K562 (cell line): ENCODE measurements around the gene DYNC1I1. TPM values are rescaled to one million over a fixed set of nuclear protein-coding genes. Genes with fewer than 3 reads are reported as not detected.

Experiments
- BRF1 ChIP-seq: IDR thresholded peaks from 3 replicates; pipeline ENCODE4 v1.6.1; 2011; ENCODE audit warnings: borderline replicate concordance, mild to moderate bottlenecking; ENCODE audit not compliant: insufficient read length; ENCODE audit errors: extremely low read depth
- CBX2 ChIP-seq: fragments of 200-600 bp; sonication (generic); IDR thresholded peaks from one replicate; pipeline ENCODE4 v1.6.1; 2012; ENCODE audit warnings: mild to moderate bottlenecking, low read length, inconsistent platforms; ENCODE audit not compliant: insufficient read depth, poor library complexity, severe bottlenecking
- ELF2 ChIP-seq: fragments of 250-450 bp; sonication (Bioruptor Pico); IDR thresholded peaks from 2 replicates; pipeline ENCODE4 v1.5.0; 2021; ENCODE audit warnings: mild to moderate bottlenecking
- MBD2 ChIP-seq: sonication (generic); IDR thresholded peaks from 2 replicates; pipeline ENCODE4 v1.6.1; 2016; ENCODE audit warnings: low read depth, borderline replicate concordance
- SMARCA5 ChIP-seq: fragments of 450-650 bp; IDR thresholded peaks from 2 replicates; pipeline ENCODE4 v1.6.1; 2016
- SP1 ChIP-seq: sonication (generic); formaldehyde crosslinking; IDR thresholded peaks from 2 replicates; pipeline ENCODE4 v1.8.1; 2022; ENCODE audit warnings: mild to moderate bottlenecking, missing genetic modification reagents
- ZBTB8A ChIP-seq: fragments of 450-650 bp; IDR thresholded peaks from 2 replicates; pipeline ENCODE4 v1.6.1; 2018; ENCODE audit warnings: mild to moderate bottlenecking, moderate library complexity; ENCODE audit not compliant: partially characterized antibody
- polyA plus RNA-seq, 8 experiments: library from polyadenylated mRNA; depleted of rRNA in 4 of 8; stranded (reverse) in 5 of 8; unstranded in 3 of 8; fragments of >200 nt; fragmentation: Nextera tagmentation in 2 of 8; fragmentation: Illumina TruSeq in 1 of 8; extraction: Ambion mirVana in 2 of 8; extraction: Trizol in 1 of 8; gene quantifications; 2 replicates each; pipeline versions ENCODE4 v1.2.1 to v1.2.3, GENCODE V29; 2011 to 2014; ENCODE audit warnings: inconsistent platforms in 1 of 8, missing spikeins in 1 of 8
- total RNA-seq, 7 experiments: library from RNA; depleted of rRNA in 6 of 7; stranded (reverse); fragments of >200 nt in 6 of 7; fragmentation: Illumina TruSeq in 2 of 7; extraction: Trizol in 2 of 7; gene quantifications; 2 replicates each; pipeline versions ENCODE4 v1.2.1 to v1.2.3, GENCODE V29; 2011 to 2021; ENCODE audit warnings: low replicate concordance in 1 of 7
- TF ChIP-seq, protein P1 (sequence below): sonication (generic); formaldehyde crosslinking; IDR thresholded peaks from 2 replicates; pipeline ENCODE4 v1.8.1; 2023; ENCODE audit warnings: missing genetic modification reagents, mild to moderate bottlenecking, borderline replicate concordance

The DYNC1I1 gene
- total and polyA plus RNA-seq, 9 of the 15 experiments (the other 6 are each of a cell fraction or from before 2014, with no cell fraction given), result 0.22 to 1.5 (median 0.44) TPM

DNA sequence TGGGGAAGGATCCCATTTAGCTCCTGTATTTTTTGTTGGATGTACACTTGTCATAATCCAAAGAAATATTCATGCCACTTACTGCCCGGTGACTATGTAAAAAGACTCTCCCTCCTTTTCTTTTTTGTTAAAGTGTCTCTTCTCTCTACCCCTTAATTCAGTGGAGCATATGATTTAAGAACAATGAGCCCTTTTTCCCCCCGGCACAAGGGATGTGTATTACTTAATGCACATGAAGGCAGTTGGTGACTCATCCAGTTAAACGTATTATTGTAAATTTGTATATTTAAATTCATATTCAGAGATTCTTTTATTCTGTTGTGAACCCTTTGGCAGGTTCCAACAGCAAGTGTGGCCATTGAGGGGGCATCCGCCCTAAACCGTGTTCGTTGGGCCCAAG is 307.7 kb downstream of the DYNC1I1 start (continued):
- TF ChIP-seq, protein P1, sequence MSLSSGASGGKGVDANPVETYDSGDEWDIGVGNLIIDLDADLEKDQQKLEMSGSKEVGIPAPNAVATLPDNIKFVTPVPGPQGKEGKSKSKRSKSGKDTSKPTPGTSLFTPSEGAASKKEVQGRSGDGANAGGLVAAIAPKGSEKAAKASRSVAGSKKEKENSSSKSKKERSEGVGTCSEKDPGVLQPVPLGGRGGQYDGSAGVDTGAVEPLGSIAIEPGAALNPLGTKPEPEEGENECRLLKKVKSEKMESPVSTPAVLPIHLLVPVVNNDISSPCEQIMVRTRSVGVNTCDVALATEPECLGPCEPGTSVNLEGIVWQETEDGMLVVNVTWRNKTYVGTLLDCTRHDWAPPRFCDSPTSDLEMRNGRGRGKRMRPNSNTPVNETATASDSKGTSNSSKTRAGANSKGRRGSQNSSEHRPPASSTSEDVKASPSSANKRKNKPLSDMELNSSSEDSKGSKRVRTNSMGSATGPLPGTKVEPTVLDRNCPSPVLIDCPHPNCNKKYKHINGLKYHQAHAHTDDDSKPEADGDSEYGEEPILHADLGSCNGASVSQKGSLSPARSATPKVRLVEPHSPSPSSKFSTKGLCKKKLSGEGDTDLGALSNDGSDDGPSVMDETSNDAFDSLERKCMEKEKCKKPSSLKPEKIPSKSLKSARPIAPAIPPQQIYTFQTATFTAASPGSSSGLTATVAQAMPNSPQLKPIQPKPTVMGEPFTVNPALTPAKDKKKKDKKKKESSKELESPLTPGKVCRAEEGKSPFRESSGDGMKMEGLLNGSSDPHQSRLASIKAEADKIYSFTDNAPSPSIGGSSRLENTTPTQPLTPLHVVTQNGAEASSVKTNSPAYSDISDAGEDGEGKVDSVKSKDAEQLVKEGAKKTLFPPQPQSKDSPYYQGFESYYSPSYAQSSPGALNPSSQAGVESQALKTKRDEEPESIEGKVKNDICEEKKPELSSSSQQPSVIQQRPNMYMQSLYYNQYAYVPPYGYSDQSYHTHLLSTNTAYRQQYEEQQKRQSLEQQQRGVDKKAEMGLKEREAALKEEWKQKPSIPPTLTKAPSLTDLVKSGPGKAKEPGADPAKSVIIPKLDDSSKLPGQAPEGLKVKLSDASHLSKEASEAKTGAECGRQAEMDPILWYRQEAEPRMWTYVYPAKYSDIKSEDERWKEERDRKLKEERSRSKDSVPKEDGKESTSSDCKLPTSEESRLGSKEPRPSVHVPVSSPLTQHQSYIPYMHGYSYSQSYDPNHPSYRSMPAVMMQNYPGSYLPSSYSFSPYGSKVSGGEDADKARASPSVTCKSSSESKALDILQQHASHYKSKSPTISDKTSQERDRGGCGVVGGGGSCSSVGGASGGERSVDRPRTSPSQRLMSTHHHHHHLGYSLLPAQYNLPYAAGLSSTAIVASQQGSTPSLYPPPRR, result no peak
- no peak for TF ChIP-seq BRF1
- no peak for TF ChIP-seq ZBTB8A
- TF ChIP-seq MBD2, result no peak
- no peak for TF ChIP-seq SMARCA5
- no peak for TF ChIP-seq ELF2 (CRISPR knock-in tag)
- no peak for TF ChIP-seq SP1 (CRISPR knock-in tag)
- TF ChIP-seq CBX2, result no peak
